GM21529 (cell line): ENCODE results near the gene ING3.

Experiments
- ATAC-seq: cut with Tn5 transposase; IDR thresholded peaks from one replicate; pipeline ENCODE4 v1.9.1; 2021; ENCODE audit not compliant: unreplicated experiment

ING3 gene

GRCh38 chr7:120987683-120988590, 37.4 kb downstream of the ING3 start:
- peak; percentile 97 for ATAC-seq

- peak; percentile 50 for ATAC-seq
Measured at GRCh38 chr7:120988591-120989256, 38.1 kb downstream of the ING3 start, which contains the start of gene CPED1. Gene CPED1 (plus strand): TSS chr7:120988711. CDS start chr7:120989622, 911 bp downstream.

GRCh38 chr7:120989257-120990220, 39.0 kb downstream of the ING3 start:
- no peak for ATAC-seq

GRCh38 chr7:120990468-120991118, 40.0 kb downstream of the ING3 start:
- no peak for ATAC-seq

GRCh38 chr7:120991161-120991560, 40.6 kb downstream of the ING3 start:
- no peak for ATAC-seq

- ATAC-seq: no peak
Measured at GRCh38 chr7:120991581-120991980, 41.0 kb downstream of the ING3 start.

- ATAC-seq: no peak
Measured at GRCh38 chr7:120992272-120992964, 41.8 kb downstream of the ING3 start.

- ATAC-seq: no peak
Measured at GRCh38 chr7:120992965-120993494, 42.5 kb downstream of the ING3 start.

- no peak for ATAC-seq
Measured at GRCh38 chr7:120993553-120994191, 43.1 kb downstream of the ING3 start.

- ATAC-seq: no peak
Measured at GRCh38 chr7:120994512-120995410, 44.2 kb downstream of the ING3 start.

- ATAC-seq: no peak
Measured at GRCh38 chr7:120995654-120996053, 45.1 kb downstream of the ING3 start.

GRCh38 chr7:120996333-120996987, 45.9 kb downstream of the ING3 start:
- peak; percentile 66 for ATAC-seq

GRCh38 chr7:120996988-120997345, 46.4 kb downstream of the ING3 start:
- no peak for ATAC-seq

GRCh38 chr7:120997882-120998474, 47.4 kb downstream of the ING3 start:
- no peak for ATAC-seq

GRCh38 chr7:120998520-120998919, 47.9 kb downstream of the ING3 start:
- no peak for ATAC-seq

GRCh38 chr7:120998996-120999565, 48.5 kb downstream of the ING3 start:
- no peak for ATAC-seq
